Smooth muscle cell (in vitro differentiated cells): Measurements from ENCODE around the gene MRPL23. TPM values are rescaled to one million over a fixed set of nuclear protein-coding genes. Genes with fewer than 3 reads are reported as not detected.

Experiments used
- DNase-seq: peaks from one replicate; lab custom pipeline; 2025; ENCODE audit not compliant: unreplicated experiment; lab: John Stamatoyannopoulos, UW
- H2AFZ ChIP-seq: fragments of 200-600 bp; sonication (generic); 2 replicates; pipeline ENCODE4 v1.6.0; 2016; ENCODE audit warnings: antibody characterized with exemption, low read depth, mild to moderate bottlenecking
- H3F3A ChIP-seq: fragments of 200-600 bp; sonication (generic); 2 replicates; pipeline ENCODE4 v1.6.0; 2017; ENCODE audit warnings: antibody characterized with exemption, low read depth
- H3K27ac ChIP-seq: fragments of 200-600 bp; sonication (generic); 2 replicates; pipeline ENCODE4 v1.5.1; 2016; ENCODE audit warnings: low read depth, mild to moderate bottlenecking
- H3K27me3 ChIP-seq: fragments of 200-600 bp; sonication (generic); 2 replicates; pipeline ENCODE4 v1.6.1; 2016; ENCODE audit warnings: low read depth, mild to moderate bottlenecking
- H3K36me3 ChIP-seq: fragments of 200-600 bp; sonication (generic); 2 replicates; pipeline ENCODE4 v1.5.1; 2016; ENCODE audit warnings: low read depth
- H3K4me1 ChIP-seq: fragments of 200-600 bp; sonication (generic); 2 replicates; pipeline ENCODE4 v1.5.1; 2016; ENCODE audit warnings: low read depth
- H3K4me2 ChIP-seq: fragments of 200-600 bp; sonication (generic); 2 replicates; pipeline ENCODE4 v1.6.0; 2016; ENCODE audit warnings: mild to moderate bottlenecking
- H3K4me3 ChIP-seq: fragments of 200-600 bp; sonication (generic); 2 replicates; pipeline ENCODE4 v1.5.1; 2016; ENCODE audit warnings: mild to moderate bottlenecking
- H3K79me2 ChIP-seq: fragments of 200-600 bp; sonication (generic); 2 replicates; pipeline ENCODE4 v1.6.0; 2016; ENCODE audit warnings: low read depth, mild to moderate bottlenecking
- H3K9ac ChIP-seq: fragments of 200-600 bp; sonication (generic); 2 replicates; pipeline ENCODE4 v1.6.0; 2016; ENCODE audit warnings: low read depth
- H3K9me3 ChIP-seq: fragments of 200-600 bp; sonication (generic); replicated peaks from 2 replicates; pipeline ENCODE4 v1.5.1; 2016; ENCODE audit warnings: low read depth
- H4K20me1 ChIP-seq: fragments of 200-600 bp; sonication (generic); 2 replicates; pipeline ENCODE4 v1.6.0; 2016; ENCODE audit warnings: low read depth
- CTCF ChIP-seq: fragments of 200-600 bp; sonication (generic); IDR thresholded peaks from 2 replicates; pipeline ENCODE4 v1.5.1; 2017; ENCODE audit warnings: borderline replicate concordance, mild to moderate bottlenecking, antibody characterized with exemption; ENCODE audit not compliant: insufficient read depth, poor library complexity, severe bottlenecking
- WGBS: methylation state at CpG from one replicate; pipeline ENCODE4 v1.1.7; 2016; ENCODE audit warnings: low lambda C conversion rate; 5-methylcytosine and 5-hydroxymethylcytosine counted together
- polyA plus RNA-seq: library from polyadenylated mRNA; unstranded; fragments of >200 nt; fragmentation: Nextera tagmentation; extraction: Ambion mirVana; gene quantifications from 2 replicates; pipeline ENCODE4 v1.2.1, GENCODE V29; 2016
- total RNA-seq: library from RNA; depleted of rRNA; stranded (reverse); fragments of >200 nt; gene quantifications from 2 replicates; pipeline ENCODE4 v1.2.3, GENCODE V29; 2014

MRPL23 gene
- total and polyA plus RNA-seq, 2 experiments from 2014 or later = 38.8 to 51.6 TPM

- no peaks in the 10 kb centered on the region for H3K79me2 ChIP-seq
- no peaks in the 10 kb centered on the region for H3F3A ChIP-seq
- TF ChIP-seq CTCF = no peak
- no peaks in the 10 kb centered on the region for H3K9me3 ChIP-seq
- DNase-seq = no peak
- 93% methylated on average over 30 of the region's 31 CpGs for WGBS
- no peak within 1 kb of the TSS for H3K4me2 ChIP-seq
- H4K20me1 ChIP-seq = no peaks in the 10 kb centered on the region
- no peaks in the 10 kb centered on the region for H3K27me3 ChIP-seq
- no peak within 1 kb of the TSS for H2AFZ ChIP-seq
- no peak within 1 kb of the TSS for H3K4me3 ChIP-seq
- H3K4me1 ChIP-seq = no peaks in the 10 kb centered on the region
- H3K27ac ChIP-seq = no peak within 1 kb of the TSS
- H3K36me3 ChIP-seq = no peaks in the 10 kb centered on the region
- H3K9ac ChIP-seq = no peak within 1 kb of the TSS
Measured at GRCh38 chr11:1919391-1920127, 27.6 kb upstream of the MRPL23 start, which contains the start of gene TNNT3. TNNT3 (plus strand) TSS chr11:1919703; CDS start chr11:1922875, 3,172 bp downstream.

GRCh38 chr11:1920128-1920908, 26.8 kb upstream of the MRPL23 start:
- no peak overlapping the region for H3K4me2 ChIP-seq
- no peaks in the 10 kb centered on the region for H3K4me1 ChIP-seq
- no peaks in the 10 kb centered on the region for H3K27me3 ChIP-seq
- H3K9me3 ChIP-seq = no peaks in the 10 kb centered on the region
- no peaks in the 10 kb centered on the region for H3K79me2 ChIP-seq
- no peaks in the 10 kb centered on the region for H3F3A ChIP-seq
- no peak overlapping the region for H3K27ac ChIP-seq
- H2AFZ ChIP-seq = no peak overlapping the region
- TF ChIP-seq CTCF = no peak
- H3K9ac ChIP-seq = no peak overlapping the region
- DNase-seq = no peak
- H3K4me3 ChIP-seq = no peak overlapping the region
- 96% methylated on average over 20 of the region's 25 CpGs for WGBS
- no peaks in the 10 kb centered on the region for H3K36me3 ChIP-seq
- H4K20me1 ChIP-seq = no peaks in the 10 kb centered on the region

GRCh38 chr11:1920909-1921573, 26.1 kb upstream of the MRPL23 start:
- H3K4me2 ChIP-seq = no peak overlapping the region
- no peaks in the 10 kb centered on the region for H3K79me2 ChIP-seq
- H3K27ac ChIP-seq = no peak overlapping the region
- H3K4me3 ChIP-seq = no peak overlapping the region
- no peak overlapping the region for H2AFZ ChIP-seq
- no peaks in the 10 kb centered on the region for H3K27me3 ChIP-seq
- 80% methylated on average over 20 of the region's 21 CpGs for WGBS
- no peaks in the 10 kb centered on the region for H3K36me3 ChIP-seq
- no peaks in the 10 kb centered on the region for H3K9me3 ChIP-seq
- no peak for TF ChIP-seq CTCF
- no peak for DNase-seq
- H3K9ac ChIP-seq = no peak overlapping the region
- no peaks in the 10 kb centered on the region for H3F3A ChIP-seq
- no peaks in the 10 kb centered on the region for H4K20me1 ChIP-seq
- H3K4me1 ChIP-seq = no peaks in the 10 kb centered on the region
